ENCODE results near the gene IGSF9.

- no peak for TF ChIP-seq POLR2A (IDR thresholded peaks at IDR 0.05)
- no peak for TF ChIP-seq CTCF (IDR thresholded peaks at IDR 0.05)
These were observed 49.4 kb downstream of the IGSF9 start for GRCh38 chr1:159895836-159896545.

Data from uterus (tissue), 2 donors.